CD14-positive monocyte (primary cell): ENCODE data around the gene SLC6A18. TPM values are rescaled to one million over a fixed set of nuclear protein-coding genes. Genes with fewer than 3 reads are reported as not detected.
"Not testable (repeated sequence)": the region's sequence is repeated elsewhere in the genome, so short reads cannot be mapped to it uniquely, and the experiment has no call there.

ENCODE experiments used
- DNase-seq, 3 donors: peaks; one replicate each; pipeline ENCODE4 v3.0.0-alpha.2; 2011 to 2022
- H2AFZ ChIP-seq: 2 replicates; pipeline ENCODE4 v1.6.0; 2012; ENCODE audit warnings: mild to moderate bottlenecking, low read depth, low read length, inconsistent platforms; ENCODE audit not compliant: insufficient read depth, poor library complexity, severe bottlenecking
- H3K27ac ChIP-seq, 2 donors: 1 replicate in 1 of 2; 2 replicates in 1 of 2; pipeline ENCODE4 v1.5.1; 2012 to 2013; ENCODE audit warnings: low read length in 2 of 2, control low read depth in 1 of 2, inconsistent platforms in 1 of 2, low read depth in 1 of 2, mild to moderate bottlenecking in 1 of 2
- H3K27me3 ChIP-seq, 2 donors: one replicate each; pipeline versions ENCODE4 v1.6.0 to v1.6.1; 2011 to 2013; ENCODE audit warnings: low read length in 2 of 2; ENCODE audit not compliant: control insufficient read depth in 2 of 2, insufficient read depth in 2 of 2
- H3K36me3 ChIP-seq, 2 donors: replicated peaks in 1 of 2; 1 replicate in 1 of 2; 2 replicates in 1 of 2; pipeline versions ENCODE4 v1.5.1 to v1.6.1; 2012 to 2013; ENCODE audit warnings: low read length in 2 of 2, control low read depth in 1 of 2, inconsistent platforms in 1 of 2, mild to moderate bottlenecking in 1 of 2; ENCODE audit not compliant: insufficient read depth in 2 of 2, control insufficient read depth in 1 of 2
- H3K4me1 ChIP-seq, 2 donors: 1 replicate in 1 of 2; 2 replicates in 1 of 2; pipeline versions ENCODE4 v1.5.1 to v1.6.1; 2012 to 2013; ENCODE audit warnings: low read length in 2 of 2, control low read depth in 1 of 2, inconsistent platforms in 1 of 2, mild to moderate bottlenecking in 1 of 2, moderate library complexity in 1 of 2; ENCODE audit not compliant: insufficient read depth in 2 of 2, control insufficient read depth in 1 of 2
- H3K4me2 ChIP-seq: replicated peaks from 2 replicates; pipeline ENCODE3; 2012; ENCODE audit warnings: low read length, moderate library complexity, mild to moderate bottlenecking; ENCODE audit not compliant: poor library complexity, severe bottlenecking; ENCODE audit errors: extremely low read depth
- H3K4me3 ChIP-seq, 3 experiments: fragments of 200-600 bp in 1 of 3; sonication (generic) in 1 of 3; replicated peaks in 1 of 3; 1 replicate in 2 of 3; 2 replicates in 1 of 3; pipeline ENCODE4 v1.5.1; 2011 to 2013; ENCODE audit warnings: low read length in 3 of 3, mild to moderate bottlenecking in 3 of 3, control low read depth in 2 of 3, low read depth in 2 of 3, inconsistent platforms in 1 of 3, moderate library complexity in 1 of 3
- H3K79me2 ChIP-seq: 2 replicates; pipeline ENCODE4 v1.6.0; 2012; ENCODE audit warnings: mild to moderate bottlenecking, control low read depth, inconsistent platforms, low read length, moderate library complexity; ENCODE audit not compliant: insufficient read depth
- H3K9ac ChIP-seq: 2 replicates; pipeline ENCODE4 v1.6.0; 2017; ENCODE audit warnings: low read length, mild to moderate bottlenecking; ENCODE audit not compliant: insufficient read depth, poor library complexity, severe bottlenecking
- H3K9me3 ChIP-seq, 2 donors: replicated peaks in 1 of 2; 1 replicate in 1 of 2; 2 replicates in 1 of 2; pipeline versions ENCODE4 v1.5.1 to v1.6.1; 2012 to 2013; ENCODE audit warnings: low read length in 2 of 2, control low read depth in 1 of 2; ENCODE audit not compliant: control insufficient read depth in 1 of 2, insufficient read depth in 1 of 2
- H4K20me1 ChIP-seq: 2 replicates; pipeline ENCODE4 v1.6.0; 2012; ENCODE audit warnings: mild to moderate bottlenecking, low read length, control low read depth, moderate library complexity; ENCODE audit not compliant: insufficient read depth
- H3K27ac Mint-ChIP-seq, 7 donors: one replicate each; pipeline ENCODE4 v1.8.0; 2020; ENCODE audit warnings: mild to moderate bottlenecking in 7 of 7, mixed read lengths in 7 of 7, moderate library complexity in 6 of 7, inconsistent platforms in 2 of 7
- H3K27me3 Mint-ChIP-seq, 3 donors: one replicate each; pipeline ENCODE4 v1.8.0; 2021 to 2022; ENCODE audit warnings: low read depth in 3 of 3, mild to moderate bottlenecking in 3 of 3, mixed read lengths in 3 of 3, moderate library complexity in 3 of 3, inconsistent platforms in 1 of 3
- H3K36me3 Mint-ChIP-seq, 2 donors: one replicate each; pipeline ENCODE4 v1.8.0; 2020; ENCODE audit warnings: mixed read lengths in 2 of 2, inconsistent platforms in 1 of 2, mild to moderate bottlenecking in 1 of 2
- H3K4me1 Mint-ChIP-seq: one replicate; pipeline ENCODE4 v1.8.0; 2020; ENCODE audit warnings: mild to moderate bottlenecking, mixed read lengths
- H3K4me3 Mint-ChIP-seq, 2 donors: one replicate each; pipeline ENCODE4 v1.8.0; 2020; ENCODE audit warnings: mild to moderate bottlenecking in 2 of 2, mixed read lengths in 2 of 2, moderate library complexity in 1 of 2
- H3K9me3 Mint-ChIP-seq, 7 donors: one replicate each; pipeline ENCODE4 v1.8.0; 2020 to 2022; ENCODE audit warnings: mixed read lengths in 7 of 7, mild to moderate bottlenecking in 6 of 7, moderate library complexity in 6 of 7, inconsistent platforms in 2 of 7
- CTCF ChIP-seq: fragments of 200-600 bp; IDR thresholded peaks from one replicate; pipeline ENCODE4 v1.8.0; 2022; ENCODE audit warnings: antibody characterized with exemption, mild to moderate bottlenecking
- WGBS: methylation state at CpG from one replicate; pipeline ENCODE4 v1.1.5; 2013; ENCODE audit warnings: missing lambda C conversion rate; ENCODE audit not compliant: insufficient coverage; 5-methylcytosine and 5-hydroxymethylcytosine counted together
- intact Hi-C, 2 donors: fragments of 100-400 bp; cut with micrococcal nuclease; formaldehyde crosslinking; loops; one replicate each; pipeline versions ENCODE4 v1.15.0 to v1.15.1; 2023
- polyA plus RNA-seq, 3 donors: library from polyadenylated mRNA; depleted of rRNA in 1 of 3; unstranded in 2 of 3; stranded (reverse) in 1 of 3; fragments of 300-500 nt in 2 of 3; fragments of >200 nt in 1 of 3; fragmentation: Illumina TruSeq in 2 of 3; gene quantifications; 1 replicate in 2 of 3; 2 replicates in 1 of 3; pipeline ENCODE4 v1.2.3, GENCODE V29; 2012 to 2021

Gene SLC6A18
- polyA plus RNA-seq, 3 donors: not detected

GRCh38 chr5:1282131-1282992 lies 57.2 kb downstream of the SLC6A18 start:
- H2AFZ ChIP-seq: no peak overlapping the region
- H3K79me2 ChIP-seq: no peaks in the 10 kb centered on the region
- H3K4me3 ChIP-seq: no peak overlapping the region
- no peaks in the 10 kb centered on the region for H3K4me1 ChIP-seq
- H3K4me1 Mint-ChIP-seq: no peaks in the 10 kb centered on the region
- no peak overlapping the region for H3K4me3 Mint-ChIP-seq
- H3K27ac ChIP-seq: no peak overlapping the region
- H3K9me3 Mint-ChIP-seq: peaks cover 22 to 58% (median 38%) of the 10 kb centered on the region in 7 donors
- peak overlapping the region in 1 of 7 donors; percentile 24 for H3K27ac Mint-ChIP-seq
- no peak overlapping the region for H3K9ac ChIP-seq
- no peaks in the 10 kb centered on the region for H3K36me3 Mint-ChIP-seq
- 96% methylated on average over 28 of the region's 37 CpGs for WGBS
- H3K4me2 ChIP-seq: no peak overlapping the region
- no peaks in the 10 kb centered on the region for H4K20me1 ChIP-seq
- peaks cover 0 to 1% (median 1%) of the 10 kb centered on the region in 3 donors for H3K27me3 Mint-ChIP-seq
- intact Hi-C loops: no loop called here
- H3K36me3 ChIP-seq: no peaks in the 10 kb centered on the region
- H3K27me3 ChIP-seq: no peaks in the 10 kb centered on the region
- DNase-seq: no peak
- peaks cover 19 to 65% of the 10 kb centered on the region in 2 donors for H3K9me3 ChIP-seq
- no peak for TF ChIP-seq CTCF

- H3K4me2 ChIP-seq, H3K27ac ChIP-seq, H3K36me3 ChIP-seq, H3K36me3 Mint-ChIP-seq, H3K4me3 Mint-ChIP-seq, DNase-seq, H3K4me1 Mint-ChIP-seq, H3K27me3 Mint-ChIP-seq, intact Hi-C loops, H2AFZ ChIP-seq, H3K27me3 ChIP-seq, H3K9ac ChIP-seq, H3K79me2 ChIP-seq, H3K27ac Mint-ChIP-seq, H3K4me3 ChIP-seq, H3K4me1 ChIP-seq, H4K20me1 ChIP-seq: not testable (repeated sequence)
- H3K9me3 Mint-ChIP-seq: peaks cover 20 to 53% (median 35%) of the 10 kb centered on the region in 7 donors
- 95% methylated on average over 32 of the region's 40 CpGs for WGBS
- peaks cover 15 to 57% of the 10 kb centered on the region in 2 donors for H3K9me3 ChIP-seq
Measured at GRCh38 chr5:1282993-1283728, 58.0 kb downstream of the SLC6A18 start.

GRCh38 chr5:1283729-1284041 lies 58.5 kb downstream of the SLC6A18 start:
- WGBS: 91% methylated on average over 13 of the region's 16 CpGs
- H3K9ac ChIP-seq, H2AFZ ChIP-seq, H4K20me1 ChIP-seq, H3K27me3 Mint-ChIP-seq, H3K79me2 ChIP-seq, H3K27ac ChIP-seq, intact Hi-C loops, H3K27me3 ChIP-seq, H3K27ac Mint-ChIP-seq, H3K4me1 Mint-ChIP-seq, H3K36me3 ChIP-seq, H3K36me3 Mint-ChIP-seq, H3K4me1 ChIP-seq, H3K4me3 Mint-ChIP-seq, DNase-seq, H3K4me3 ChIP-seq, H3K4me2 ChIP-seq: not testable (repeated sequence)
- H3K9me3 ChIP-seq: peaks cover 10 to 57% of the 10 kb centered on the region in 2 donors
- peaks cover 20 to 53% (median 33%) of the 10 kb centered on the region in 7 donors for H3K9me3 Mint-ChIP-seq
